Medulla oblongata (tissue), 1 donor: Measurements from ENCODE around the gene SUOX.
"Not testable (repeated sequence)": the region's sequence is repeated elsewhere in the genome, so short reads cannot be mapped to it uniquely, and the experiment has no call there.

Source experiments
- DNase-seq: peaks from one replicate; pipeline ENCODE4 v3.0.0-alpha.2; 2015; ENCODE audit errors: extremely low spot score

SUOX gene

DNA sequence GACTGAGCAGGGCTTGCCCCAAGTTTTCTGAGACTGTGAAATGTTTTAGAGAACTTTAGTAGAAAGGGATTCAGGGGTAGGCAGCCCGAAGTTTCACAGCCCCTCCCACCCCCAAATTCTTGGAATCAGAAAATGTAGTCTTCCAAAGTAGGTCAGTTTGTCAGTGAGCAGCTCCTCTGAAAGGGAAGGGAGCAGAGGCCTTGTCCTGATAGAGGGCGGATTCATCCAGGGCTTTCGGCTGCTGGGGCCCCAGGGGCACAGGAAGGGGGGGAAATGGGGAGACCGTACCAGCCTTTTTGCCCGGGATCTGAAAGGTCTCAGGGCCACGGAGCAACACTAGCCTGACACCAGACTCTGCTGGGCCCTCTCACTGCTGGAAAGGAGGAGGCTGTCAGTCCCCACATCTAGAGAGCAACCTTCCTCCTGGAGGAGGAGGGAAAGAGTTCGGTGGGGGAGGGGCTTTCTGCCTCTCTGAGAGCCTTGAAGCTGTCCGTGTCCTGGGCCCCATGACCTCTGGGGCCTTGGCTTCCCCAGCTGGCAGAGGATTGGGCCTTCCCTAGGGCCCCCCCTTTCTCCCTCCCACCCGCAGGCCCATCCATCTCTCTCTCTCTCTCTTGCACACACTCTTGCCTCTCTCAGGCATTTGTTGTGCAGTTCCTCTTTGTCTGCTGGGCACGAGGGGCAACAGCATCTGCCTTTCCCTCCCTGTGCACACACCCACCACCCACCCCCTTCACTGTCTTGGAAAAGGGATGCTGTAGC is 23.5 kb downstream of the SUOX start, which contains the start of gene IKZF4:
Gene IKZF4 (plus strand): TSS at position 621 of the 762 bp plus-strand sequence. CDS start 451 bp downstream, outside the sequence.
- DNase-seq: peak; percentile 64

DNA sequence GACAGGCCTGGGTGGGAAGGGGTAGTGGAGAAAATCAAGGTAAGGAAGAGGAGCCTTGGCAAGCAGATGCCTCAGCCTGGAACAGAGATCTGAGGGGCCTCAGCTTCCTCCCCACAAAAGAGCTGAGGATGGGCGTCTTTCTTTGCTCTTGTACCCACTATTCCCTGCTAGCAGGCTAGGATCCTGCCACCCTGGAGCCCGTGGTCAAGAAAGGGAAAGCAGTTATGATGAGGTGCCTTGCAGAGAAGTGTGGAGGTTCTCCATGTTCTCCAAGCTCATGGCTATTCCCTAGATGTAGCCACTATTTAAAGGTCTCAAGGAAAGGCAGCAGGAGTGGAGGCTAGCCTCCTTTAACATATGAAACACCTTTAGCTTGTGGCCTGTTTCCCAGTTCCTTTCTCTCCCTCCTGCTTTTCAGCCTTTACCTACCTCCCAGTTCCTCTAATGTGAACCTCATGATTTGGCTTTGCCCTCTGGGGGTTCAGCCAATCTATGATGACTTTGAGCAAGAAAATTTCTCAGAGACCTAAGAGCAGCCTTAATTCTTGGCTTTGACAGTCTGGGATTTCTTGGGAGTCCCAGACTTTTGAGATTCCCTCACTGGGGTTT is 24.9 kb downstream of the SUOX start:
- no peak for DNase-seq

DNA sequence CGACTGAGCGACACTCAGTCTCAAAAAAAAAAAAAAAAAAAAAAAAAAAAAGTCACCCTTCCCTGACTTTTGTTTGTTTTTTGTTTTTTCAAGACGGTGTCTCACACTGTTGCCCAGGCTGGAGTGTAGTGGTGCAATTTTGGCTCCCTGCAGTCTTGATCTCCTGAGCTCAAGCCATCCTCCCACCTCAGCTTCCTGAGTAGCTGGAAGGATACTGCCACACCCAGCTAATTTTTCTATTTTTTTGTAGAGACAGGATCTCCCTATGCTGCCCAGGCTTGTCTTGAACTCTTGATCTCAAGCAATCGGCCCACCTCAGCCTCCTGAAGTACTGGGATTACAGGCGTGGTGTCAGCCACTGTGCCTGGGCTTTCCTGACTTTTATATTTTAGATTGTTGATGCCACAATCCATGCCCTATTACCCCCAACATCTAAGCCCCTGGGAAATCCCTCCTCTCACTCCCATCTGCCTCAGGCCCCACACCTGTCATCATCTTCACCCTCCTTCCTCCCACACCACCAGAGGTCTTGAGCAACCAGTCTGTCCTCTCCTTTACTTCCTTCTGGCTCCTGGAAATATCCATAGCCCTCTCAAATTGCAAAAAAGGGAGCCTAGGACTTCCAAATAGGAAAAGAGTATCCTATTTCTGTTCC is 31.6 kb downstream of the SUOX start:
- no peak for DNase-seq

DNA sequence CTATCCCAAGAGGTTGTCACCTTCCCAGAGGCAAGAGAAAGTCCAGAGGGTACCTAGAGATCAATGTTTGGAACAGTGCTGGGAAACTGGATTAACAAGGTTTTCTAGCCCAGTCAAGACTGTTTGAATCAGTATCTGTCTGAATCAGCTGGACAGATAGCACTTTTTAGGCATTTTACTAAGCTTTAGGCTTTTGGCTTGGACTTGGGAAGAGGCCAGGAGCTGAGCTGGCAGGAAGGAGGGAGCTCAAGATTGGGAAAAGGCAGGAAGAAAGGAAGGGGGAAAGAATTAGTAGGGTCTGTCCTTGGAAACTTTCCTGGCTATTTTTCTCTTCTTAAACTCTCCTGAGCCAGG is 32.1 kb downstream of the SUOX start:
- no peak for DNase-seq

DNA sequence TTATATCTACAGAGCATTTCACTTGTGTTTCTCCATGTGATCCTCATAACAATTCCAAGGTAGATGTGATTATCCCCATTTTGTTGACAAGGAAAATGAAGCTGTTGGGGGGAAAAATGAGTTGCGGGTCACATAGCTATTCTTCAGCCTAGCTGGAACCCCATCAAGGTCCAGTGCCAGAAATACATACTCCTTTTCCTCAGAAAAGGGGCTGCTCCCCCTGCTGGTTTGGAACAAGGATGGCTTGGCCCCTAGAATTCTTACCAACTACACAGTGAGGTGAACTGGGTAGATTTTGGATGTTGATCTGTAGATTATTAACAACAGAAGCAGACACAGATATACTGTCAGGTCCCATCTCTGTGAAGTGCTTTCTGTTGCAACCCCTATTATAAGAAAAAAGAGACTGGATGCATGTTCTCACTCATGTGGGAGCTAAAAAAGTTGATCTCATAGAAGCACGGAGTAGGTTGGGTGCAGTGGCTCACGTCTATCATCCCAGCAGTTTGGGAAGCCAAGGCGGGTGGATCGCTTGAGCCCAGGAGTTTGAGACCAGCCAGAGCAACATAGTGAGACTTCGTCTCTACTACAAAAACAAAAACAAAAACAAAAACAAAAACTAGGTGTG is 32.7 kb downstream of the SUOX start:
- DNase-seq: peak; percentile 44

DNA sequence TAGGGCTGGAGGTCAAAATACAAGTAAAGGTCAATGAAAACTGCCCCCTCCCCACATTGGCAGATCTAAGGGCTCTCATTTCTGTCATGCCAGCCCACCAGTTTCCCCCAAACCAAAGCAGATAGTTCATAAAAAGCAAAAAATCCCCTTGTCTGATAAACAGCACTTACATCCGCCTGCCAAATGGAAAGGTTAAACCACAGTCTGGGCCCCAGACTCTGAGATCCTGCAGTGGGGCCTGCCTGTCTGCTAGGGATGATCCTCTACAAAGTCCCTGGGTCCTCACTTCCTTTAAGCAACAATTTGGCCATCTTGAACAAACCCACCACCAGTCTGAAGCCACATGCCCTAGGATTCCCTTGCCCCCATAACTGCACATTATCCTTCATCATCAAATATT is 34.9 kb downstream of the SUOX start:
- no peak for DNase-seq

DNA sequence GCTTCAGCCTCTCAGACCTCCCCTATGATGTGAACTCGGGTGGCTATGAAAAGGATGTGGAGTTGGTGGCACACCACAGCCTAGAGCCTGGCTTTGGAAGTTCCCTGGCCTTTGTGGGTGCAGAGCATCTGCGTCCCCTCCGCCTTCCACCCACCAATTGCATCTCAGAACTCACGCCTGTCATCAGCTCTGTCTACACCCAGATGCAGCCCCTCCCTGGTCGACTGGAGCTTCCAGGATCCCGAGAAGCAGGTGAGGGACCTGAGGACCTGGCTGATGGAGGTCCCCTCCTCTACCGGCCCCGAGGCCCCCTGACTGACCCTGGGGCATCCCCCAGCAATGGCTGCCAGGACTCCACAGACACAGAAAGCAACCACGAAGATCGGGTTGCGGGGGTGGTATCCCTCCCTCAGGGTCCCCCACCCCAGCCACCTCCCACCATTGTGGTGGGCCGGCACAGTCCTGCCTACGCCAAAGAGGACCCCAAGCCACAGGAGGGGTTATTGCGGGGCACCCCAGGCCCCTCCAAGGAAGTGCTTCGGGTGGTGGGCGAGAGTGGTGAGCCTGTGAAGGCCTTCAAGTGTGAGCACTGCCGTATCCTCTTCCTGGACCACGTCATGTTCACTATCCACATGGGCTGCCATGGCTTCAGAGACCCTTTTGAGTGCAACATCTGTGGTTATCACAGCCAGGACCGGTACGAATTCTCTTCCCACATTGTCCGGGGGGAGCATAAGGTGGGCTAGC is 37.7 kb downstream of the SUOX start:
- DNase-seq: no peak

DNA sequence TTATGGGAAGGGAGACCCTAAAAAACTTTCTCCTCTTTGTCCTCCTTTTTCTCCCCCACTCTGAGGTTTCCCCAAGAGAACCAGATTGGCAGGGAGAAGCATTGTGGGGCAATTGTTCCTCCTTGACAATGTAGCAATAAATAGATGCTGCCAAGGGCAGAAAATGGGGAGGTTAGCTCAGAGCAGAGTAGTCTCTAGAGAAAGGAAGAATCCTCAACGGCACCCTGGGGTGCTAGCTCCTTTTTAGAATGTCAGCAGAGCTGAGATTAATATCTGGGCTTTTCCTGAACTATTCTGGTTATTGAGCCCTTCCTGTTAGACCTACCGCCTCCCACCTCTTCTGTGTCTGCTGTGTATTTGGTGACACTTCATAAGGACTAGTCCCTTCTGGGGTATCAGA is 40.1 kb downstream of the SUOX start:
- no peak for DNase-seq

DNA sequence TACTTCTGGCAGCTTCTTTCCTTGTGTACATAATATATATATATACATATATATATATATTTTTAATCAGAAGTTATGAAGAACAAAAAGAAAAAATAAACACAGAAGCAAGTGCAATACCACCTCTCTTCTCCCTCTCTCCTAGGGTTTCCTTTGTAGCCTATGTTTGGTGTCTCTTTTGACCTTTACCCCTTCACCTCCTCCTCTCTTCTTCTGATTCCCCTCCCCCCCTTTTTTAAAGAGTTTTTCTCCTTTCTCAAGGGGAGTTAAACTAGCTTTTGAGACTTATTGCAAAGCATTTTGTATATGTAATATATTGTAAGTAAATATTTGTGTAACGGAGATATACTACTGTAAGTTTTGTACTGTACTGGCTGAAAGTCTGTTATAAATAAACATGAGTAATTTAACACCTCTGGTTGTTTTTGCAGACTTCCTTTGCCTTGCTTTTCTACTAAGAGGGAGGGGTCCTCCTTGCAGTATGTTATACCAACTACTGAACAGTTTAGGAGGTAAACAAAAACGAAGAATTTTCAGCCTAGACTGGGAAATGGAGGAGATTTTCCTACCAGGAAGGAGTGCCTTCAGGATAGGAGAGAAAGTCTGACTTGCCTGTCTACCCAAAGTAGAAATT is 41.1 kb downstream of the SUOX start:
- no peak for DNase-seq

DNA sequence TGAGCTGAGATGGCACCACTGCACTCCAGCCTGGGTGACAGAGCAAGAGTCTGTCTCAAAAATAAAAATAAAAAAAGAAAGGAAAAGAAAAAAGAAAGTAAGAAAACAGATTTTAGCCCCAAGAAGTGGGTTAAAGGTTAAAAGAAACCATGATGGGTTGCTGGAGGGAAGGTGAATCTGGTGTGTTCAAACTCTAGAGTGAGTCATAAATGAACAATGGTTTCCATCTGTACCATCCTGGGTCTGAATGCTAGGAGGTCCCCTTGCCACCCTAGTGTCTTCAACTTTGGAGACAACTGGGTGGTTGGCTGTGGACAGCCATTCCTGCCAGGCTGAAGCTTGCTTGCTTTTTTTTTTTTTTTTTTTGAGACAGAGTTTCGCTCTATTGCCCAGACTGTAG is 43.1 kb downstream of the SUOX start:
- no peak for DNase-seq

DNA sequence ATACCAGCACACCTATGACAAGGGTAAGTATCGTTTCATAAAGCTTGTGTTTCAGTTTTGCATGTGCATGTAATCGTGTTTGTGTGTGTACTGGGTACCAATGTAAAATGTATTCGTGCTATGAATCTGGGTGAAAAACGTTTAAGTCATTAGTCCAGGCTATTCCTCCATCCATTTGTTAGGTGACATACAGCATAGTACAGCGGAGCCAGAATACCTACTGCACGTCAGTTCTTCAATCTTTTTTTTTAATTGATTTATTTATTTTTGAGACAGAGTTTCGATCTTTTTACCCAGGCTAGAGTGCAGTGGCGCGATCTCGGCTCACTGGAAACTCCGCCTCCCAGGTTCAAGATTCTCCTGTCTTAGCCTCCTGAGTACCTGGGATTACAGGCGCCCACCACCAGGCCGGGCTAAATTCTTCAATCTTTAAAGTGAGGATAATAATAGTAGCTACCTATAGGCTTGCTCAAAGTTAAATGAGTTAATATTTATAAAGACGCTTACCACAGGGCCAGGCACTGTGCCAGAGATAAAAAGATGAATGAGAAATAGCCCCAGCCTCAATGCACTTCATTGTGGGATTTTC is 44.0 kb downstream of the SUOX start:
- peak; percentile 5 for DNase-seq

DNA sequence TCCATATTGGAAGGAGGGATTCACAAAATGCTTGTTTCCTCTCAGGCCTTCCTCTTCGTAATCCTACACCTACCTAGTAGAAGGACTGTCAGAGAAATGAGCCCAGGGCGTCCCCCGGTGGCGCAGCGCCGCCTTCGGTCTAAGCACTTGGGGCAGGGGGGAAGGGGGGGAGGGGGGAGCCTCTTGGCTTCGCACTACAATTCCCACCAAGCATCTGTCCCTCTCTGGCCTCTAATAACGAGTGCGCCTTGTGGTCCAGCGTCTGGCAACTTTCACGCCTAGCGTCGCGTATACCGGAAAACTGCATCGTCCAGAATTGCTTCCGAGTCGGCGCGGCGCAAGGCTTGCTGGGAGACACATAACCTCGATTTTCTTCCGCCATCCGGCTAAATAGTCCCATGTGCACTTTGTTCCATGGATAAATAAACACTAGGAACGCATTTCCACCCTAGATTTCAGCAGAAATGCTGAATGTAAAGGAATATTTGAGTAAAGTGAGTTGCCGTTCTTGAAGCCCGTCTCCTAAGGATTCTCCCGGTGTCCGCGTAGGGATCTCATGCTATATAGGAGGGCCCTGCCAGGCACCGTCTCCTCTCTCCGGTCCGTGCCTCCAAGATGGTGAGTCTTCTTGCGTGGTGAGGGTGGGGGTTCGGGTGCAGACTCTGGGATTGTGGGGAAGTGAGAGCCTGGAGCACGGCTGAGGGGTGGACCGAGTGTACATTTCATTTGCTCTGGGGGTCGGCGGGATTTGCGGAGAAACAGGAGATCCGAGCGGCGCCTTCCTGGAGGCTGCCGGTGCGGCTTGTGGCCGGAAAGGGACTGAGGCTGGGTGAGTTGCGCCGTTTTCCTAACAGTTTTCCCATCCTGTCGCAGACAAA is 44.7 kb downstream of the SUOX start, which contains the start of gene RPS26:
Gene RPS26 (plus strand): TSS at position 367 of the 878 bp plus-strand sequence. CDS start 249 bp downstream, at position 616.
- peak; percentile 98 for DNase-seq

DNA sequence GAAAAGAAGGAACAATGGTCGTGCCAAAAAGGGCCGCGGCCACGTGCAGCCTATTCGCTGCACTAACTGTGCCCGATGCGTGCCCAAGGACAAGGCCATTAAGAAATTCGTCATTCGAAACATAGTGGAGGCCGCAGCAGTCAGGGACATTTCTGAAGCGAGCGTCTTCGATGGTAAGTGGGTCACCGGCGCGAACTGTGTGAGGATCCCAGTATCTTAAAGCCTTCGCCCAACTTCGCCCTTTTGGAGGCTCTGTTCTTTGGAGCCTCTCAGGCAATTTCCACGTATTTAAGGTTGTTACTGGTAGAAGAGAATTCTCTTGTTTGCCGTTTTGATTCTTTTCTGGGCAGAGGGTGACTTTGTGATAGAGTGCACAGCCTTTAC is 45.3 kb downstream of the SUOX start:
- not testable (repeated sequence) for DNase-seq

DNA sequence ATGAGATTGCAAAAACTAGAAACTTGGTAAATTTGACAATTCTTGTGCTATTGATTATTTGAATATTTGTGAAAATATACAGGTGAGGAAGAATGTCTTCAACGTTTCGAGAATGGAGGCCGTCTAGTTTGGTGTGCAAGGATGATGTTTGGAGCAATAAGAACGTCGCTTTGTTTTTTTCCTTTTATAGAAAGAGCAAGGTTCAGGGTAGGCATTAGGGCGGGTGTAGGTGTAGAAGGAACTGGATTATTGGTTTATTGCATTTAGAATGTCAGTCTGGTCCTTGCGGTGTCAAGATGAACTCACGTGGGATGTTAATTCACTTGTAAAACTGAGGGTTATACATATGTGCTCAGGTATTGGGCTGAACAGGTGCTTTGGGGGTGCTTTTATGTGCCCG is 45.8 kb downstream of the SUOX start:
- no peak for DNase-seq

DNA sequence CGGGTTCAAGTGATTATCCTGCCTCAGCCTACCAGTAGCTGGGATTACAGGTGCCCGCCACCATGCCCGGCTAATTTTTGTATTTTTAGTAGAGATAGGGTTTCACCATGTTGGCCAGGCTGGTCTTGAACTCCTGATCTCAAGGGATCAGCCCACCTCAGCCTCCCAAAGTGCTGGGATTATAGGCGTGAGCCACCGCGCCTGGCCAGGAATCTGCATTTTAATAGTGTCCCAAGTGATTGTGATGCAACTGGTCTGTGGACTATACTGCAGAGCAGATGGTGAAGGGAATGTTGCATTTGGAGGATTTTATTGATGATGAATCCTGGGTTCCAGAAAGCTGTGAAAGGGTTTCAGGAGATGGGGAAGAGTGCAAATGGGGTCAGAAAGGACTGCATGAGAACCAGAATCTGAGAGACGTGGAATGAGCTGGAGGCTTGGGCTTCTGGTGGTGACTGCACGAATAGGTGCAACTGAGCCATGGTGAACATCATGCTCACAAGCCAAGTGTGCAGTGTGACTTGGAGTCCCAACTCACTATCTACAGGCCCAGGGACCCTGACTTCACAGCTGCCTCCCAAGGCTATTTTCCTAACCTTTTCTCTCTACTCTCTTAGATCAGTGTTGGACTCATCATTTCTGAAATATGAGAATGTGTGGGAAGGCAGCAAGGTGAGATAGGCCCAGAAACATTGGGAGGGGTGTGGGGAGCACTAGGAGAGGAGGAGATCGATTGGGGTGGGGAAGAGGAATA is 49.1 kb downstream of the SUOX start:
- no peak for DNase-seq

DNA sequence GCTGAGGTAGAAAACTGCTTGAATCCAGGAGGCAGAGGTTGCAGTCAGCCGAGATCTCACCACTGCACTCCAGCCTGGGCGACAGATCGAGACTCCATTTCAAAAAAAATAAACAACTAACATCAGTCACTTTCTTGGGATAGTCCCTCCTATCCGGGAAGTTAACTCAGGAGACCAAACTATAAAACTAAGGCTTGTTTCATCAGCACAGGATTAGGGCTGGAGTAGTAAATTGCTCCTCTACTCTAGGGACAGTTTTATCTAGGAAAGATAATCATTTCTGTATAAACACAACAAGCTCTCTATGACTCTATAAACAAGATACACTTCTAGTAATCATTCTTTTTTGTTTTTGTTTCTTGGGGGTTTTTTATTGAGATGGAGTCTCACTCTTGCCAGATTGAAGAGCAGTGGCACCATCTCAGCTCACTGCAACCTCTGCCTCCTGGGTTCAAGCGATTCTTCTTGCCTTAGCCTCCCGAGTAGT is 56.4 kb downstream of the SUOX start:
- no peak for DNase-seq
